ENCODE measurements around the gene PDGFC. TPM values are rescaled to one million over a fixed set of nuclear protein-coding genes. Genes with fewer than 3 reads are reported as not detected.

Gene PDGFC
- polyA plus RNA-seq, 3 donors, result 2.5 to 5.0 (median 4.9) TPM

- no peaks in the 10 kb centered on the region for H4K20me1 ChIP-seq (ENCODE audit: insufficient read depth, low read length)
- peak overlapping the region in 1 of 2 donors; percentile 56 for H3K27ac ChIP-seq (ENCODE audit: low read depth in 1 of 2, low read length in 2 of 2)
- peaks cover 36 to 38% of the 10 kb centered on the region in 2 donors for H3K4me1 ChIP-seq (ENCODE audit: control insufficient read depth in 1 of 2, insufficient read depth in 2 of 2, low read length in 2 of 2)
- no peak overlapping the region for H3K4me3 ChIP-seq (replicated peaks in 1 of 3; ENCODE audit: low read depth in 2 of 3, low read length in 3 of 3)
- WGBS (ENCODE audit: insufficient coverage), result 95% methylated on average over 3 of the region's 3 CpGs
- H3K9me3 ChIP-seq (replicated peaks in 1 of 2; ENCODE audit: control insufficient read depth in 1 of 2, insufficient read depth in 1 of 2, low read length in 2 of 2), result no peaks in the 10 kb centered on the region
- TF ChIP-seq, protein P1, sequence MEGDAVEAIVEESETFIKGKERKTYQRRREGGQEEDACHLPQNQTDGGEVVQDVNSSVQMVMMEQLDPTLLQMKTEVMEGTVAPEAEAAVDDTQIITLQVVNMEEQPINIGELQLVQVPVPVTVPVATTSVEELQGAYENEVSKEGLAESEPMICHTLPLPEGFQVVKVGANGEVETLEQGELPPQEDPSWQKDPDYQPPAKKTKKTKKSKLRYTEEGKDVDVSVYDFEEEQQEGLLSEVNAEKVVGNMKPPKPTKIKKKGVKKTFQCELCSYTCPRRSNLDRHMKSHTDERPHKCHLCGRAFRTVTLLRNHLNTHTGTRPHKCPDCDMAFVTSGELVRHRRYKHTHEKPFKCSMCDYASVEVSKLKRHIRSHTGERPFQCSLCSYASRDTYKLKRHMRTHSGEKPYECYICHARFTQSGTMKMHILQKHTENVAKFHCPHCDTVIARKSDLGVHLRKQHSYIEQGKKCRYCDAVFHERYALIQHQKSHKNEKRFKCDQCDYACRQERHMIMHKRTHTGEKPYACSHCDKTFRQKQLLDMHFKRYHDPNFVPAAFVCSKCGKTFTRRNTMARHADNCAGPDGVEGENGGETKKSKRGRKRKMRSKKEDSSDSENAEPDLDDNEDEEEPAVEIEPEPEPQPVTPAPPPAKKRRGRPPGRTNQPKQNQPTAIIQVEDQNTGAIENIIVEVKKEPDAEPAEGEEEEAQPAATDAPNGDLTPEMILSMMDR (IDR thresholded peaks at IDR 0.05), result no peak
- peaks cover 3% of the 10 kb centered on the region for H3K79me2 ChIP-seq (ENCODE audit: insufficient read depth, low read length)
- H3K4me1 Mint-ChIP-seq, result peaks cover 46% of the 10 kb centered on the region
- no peaks in the 10 kb centered on the region for H3K36me3 ChIP-seq (replicated peaks in 1 of 2; ENCODE audit: control insufficient read depth in 1 of 2, insufficient read depth in 2 of 2, low read length in 2 of 2)
- peaks cover 0 to 7% of the 10 kb centered on the region in 2 donors for H3K36me3 Mint-ChIP-seq
- no peaks in the 10 kb centered on the region for H3K27me3 Mint-ChIP-seq (ENCODE audit: low read depth in 3 of 3)
- H3K4me2 ChIP-seq (replicated peaks; ENCODE audit: extremely low read depth, low read length, poor library complexity, severe bottlenecking), result no peak overlapping the region
- no peaks in the 10 kb centered on the region for H3K27me3 ChIP-seq (ENCODE audit: control insufficient read depth in 2 of 2, insufficient read depth in 2 of 2, low read length in 2 of 2)
- H3K27ac Mint-ChIP-seq, result peak overlapping the region in 6 of 7 donors; percentile 8 to 75 (median 66)
- intact Hi-C loops (cut with micrococcal nuclease), result loop anchor here in 1 of 2 donors (5.0 kb wide), 1 partner anchor 625 kb away; no protein-coding TSS in a partner anchor
- H3K9ac ChIP-seq (ENCODE audit: insufficient read depth, low read length, poor library complexity, severe bottlenecking), result no peak overlapping the region
- no peak for DNase-seq
- no peak overlapping the region for H2AFZ ChIP-seq (ENCODE audit: insufficient read depth, low read depth, low read length, poor library complexity, severe bottlenecking)
- H3K4me3 Mint-ChIP-seq, result no peak overlapping the region
- peaks cover 0 to 3% (median 0%) of the 10 kb centered on the region in 7 donors for H3K9me3 Mint-ChIP-seq
Measured at GRCh38 chr4:156957556-156957955, 14.0 kb downstream of the PDGFC start.

DNA sequence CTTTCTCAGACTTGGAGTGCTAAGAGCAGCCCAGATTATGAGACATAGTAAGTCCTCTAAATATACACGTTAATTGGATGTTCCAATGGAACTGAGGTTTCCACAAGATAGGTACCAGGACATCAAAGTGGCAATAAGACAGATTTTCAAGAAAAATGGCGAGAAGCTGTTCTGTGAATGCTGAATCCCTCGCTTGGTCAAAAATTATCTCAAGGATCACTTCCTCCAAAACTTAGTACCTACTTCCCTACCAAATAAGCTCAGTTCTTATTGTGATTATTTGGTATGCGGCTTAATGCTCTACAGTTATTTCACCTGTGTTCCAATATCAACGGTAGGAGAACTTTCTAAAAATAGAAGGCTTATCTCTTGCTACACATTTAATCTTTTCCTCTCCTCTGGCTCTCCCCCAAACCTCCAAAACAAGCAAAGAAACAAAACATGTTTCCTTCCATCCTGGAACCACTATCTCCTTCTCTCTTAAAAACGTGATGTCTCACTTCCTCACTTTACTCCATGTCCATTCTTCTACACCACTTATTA lies 14.7 kb downstream of the PDGFC start:
- Histone ChIP-seq H3K27me3 (ENCODE audit: control insufficient read depth in 2 of 2, insufficient read depth in 2 of 2, low read length in 2 of 2) (no peaks in the 10 kb centered on the region), H3K79me2 (ENCODE audit: insufficient read depth, low read length) (peaks cover 3% of the 10 kb centered on the region), H3K27ac (ENCODE audit: low read depth in 1 of 2, low read length in 2 of 2) (peak overlapping the region in 1 of 2 donors; percentile 56), H3K36me3 (replicated peaks in 1 of 2; ENCODE audit: control insufficient read depth in 1 of 2, insufficient read depth in 2 of 2, low read length in 2 of 2) (no peaks in the 10 kb centered on the region), H4K20me1 (ENCODE audit: insufficient read depth, low read length) (no peaks in the 10 kb centered on the region), H3K9me3 (replicated peaks in 1 of 2; ENCODE audit: control insufficient read depth in 1 of 2, insufficient read depth in 1 of 2, low read length in 2 of 2) (no peaks in the 10 kb centered on the region), H3K4me3 (replicated peaks in 1 of 3; ENCODE audit: low read depth in 2 of 3, low read length in 3 of 3) (peak overlapping the region in 1 of 3 experiments; percentile 24), H2AFZ (ENCODE audit: insufficient read depth, low read depth, low read length, poor library complexity, severe bottlenecking) (no peak overlapping the region), H3K9ac (ENCODE audit: insufficient read depth, low read length, poor library complexity, severe bottlenecking) (no peak overlapping the region), H3K4me2 (replicated peaks; ENCODE audit: extremely low read depth, low read length, poor library complexity, severe bottlenecking) (peak overlapping the region; percentile 26), H3K4me1 (ENCODE audit: control insufficient read depth in 1 of 2, insufficient read depth in 2 of 2, low read length in 2 of 2) (peaks cover 36 to 38% of the 10 kb centered on the region in 2 donors)
- Mint-ChIP-seq H3K4me1 (peaks cover 40% of the 10 kb centered on the region), H3K36me3 (peaks cover 0 to 7% of the 10 kb centered on the region in 2 donors), H3K4me3 (peak overlapping the region in 1 of 2 donors; percentile 61), H3K27ac (peak overlapping the region; percentile 1 to 74 (median 62)), H3K27me3 (ENCODE audit: low read depth in 3 of 3) (no peaks in the 10 kb centered on the region), H3K9me3 (peaks cover 0 to 3% (median 0%) of the 10 kb centered on the region in 7 donors)
- intact Hi-C loops (cut with micrococcal nuclease), result loop anchor here in 1 of 2 donors (5.0 kb wide), 1 partner anchor 625 kb away; no protein-coding TSS in a partner anchor
- DNase-seq, result peak in 1 of 3 donors; percentile 28
- TF ChIP-seq, protein P1 (IDR thresholded peaks at IDR 0.05), result no peak
- WGBS (ENCODE audit: insufficient coverage), result 33% methylated on average over 3 of the region's 6 CpGs

Measured in CD14-positive monocyte (primary cell).